Superior temporal gyrus (tissue), 1 donor: ENCODE measurements around the gene R3HDM4.

ENCODE experiments used
- DNase-seq: peaks from one replicate; pipeline ENCODE4 v3.0.0-alpha.2; 2016; ENCODE audit errors: extremely low spot score

R3HDM4 gene

DNA sequence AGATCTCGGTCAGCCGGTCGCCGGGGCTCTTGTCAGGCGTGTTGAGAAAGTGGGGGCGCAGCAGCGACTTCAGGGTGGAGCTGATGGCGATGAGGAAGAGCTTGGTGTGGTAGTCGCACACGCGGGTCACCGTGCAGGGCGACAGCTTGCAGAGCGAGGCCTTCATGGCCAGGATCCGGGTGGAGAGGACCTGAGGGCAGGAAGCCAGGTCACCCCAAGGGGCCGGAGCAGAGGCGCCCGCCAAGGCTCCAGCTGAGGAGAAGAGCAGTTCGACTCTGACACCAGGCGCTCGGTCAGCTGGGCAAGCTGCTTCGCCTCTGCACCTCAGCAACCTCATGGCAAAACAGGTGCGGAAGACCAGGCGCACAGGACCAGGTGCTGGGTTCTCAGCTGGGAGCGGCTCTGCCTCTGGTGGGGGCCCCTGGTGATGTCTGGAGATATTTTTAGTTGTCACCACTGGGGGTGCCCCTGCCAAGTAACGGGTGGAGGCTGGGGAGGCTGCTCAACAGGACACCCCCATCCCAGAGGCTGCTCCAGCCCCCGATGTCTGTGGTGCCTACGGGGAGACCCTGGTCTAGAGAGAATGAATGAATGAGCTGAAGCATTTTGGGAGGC lies 37.6 kb downstream of the R3HDM4 start:
- DNase-seq: no peak

DNA sequence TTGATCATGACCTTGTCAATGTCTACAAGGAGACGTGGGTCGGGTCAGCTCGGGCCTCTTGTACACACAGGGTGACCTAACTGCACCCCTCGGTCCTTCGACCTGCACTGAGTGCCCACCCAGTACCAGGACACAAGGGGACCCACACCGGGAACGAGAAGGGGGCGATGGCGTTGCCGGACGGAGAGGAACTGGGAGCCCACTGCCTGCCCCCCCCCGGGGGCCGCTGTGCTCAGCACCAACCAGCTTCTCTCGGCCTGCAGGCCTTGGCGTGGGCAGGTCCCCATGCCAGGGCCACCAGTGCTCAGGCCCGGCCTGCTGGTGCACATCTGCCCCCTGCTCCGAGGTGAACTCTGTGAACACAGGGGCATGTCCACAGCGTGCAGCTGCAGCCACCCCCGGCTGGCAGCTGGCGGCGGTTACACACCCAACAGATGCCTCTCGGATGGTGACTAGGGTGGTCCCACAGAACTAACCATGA lies 39.4 kb downstream of the R3HDM4 start:
- DNase-seq: no peak

DNA sequence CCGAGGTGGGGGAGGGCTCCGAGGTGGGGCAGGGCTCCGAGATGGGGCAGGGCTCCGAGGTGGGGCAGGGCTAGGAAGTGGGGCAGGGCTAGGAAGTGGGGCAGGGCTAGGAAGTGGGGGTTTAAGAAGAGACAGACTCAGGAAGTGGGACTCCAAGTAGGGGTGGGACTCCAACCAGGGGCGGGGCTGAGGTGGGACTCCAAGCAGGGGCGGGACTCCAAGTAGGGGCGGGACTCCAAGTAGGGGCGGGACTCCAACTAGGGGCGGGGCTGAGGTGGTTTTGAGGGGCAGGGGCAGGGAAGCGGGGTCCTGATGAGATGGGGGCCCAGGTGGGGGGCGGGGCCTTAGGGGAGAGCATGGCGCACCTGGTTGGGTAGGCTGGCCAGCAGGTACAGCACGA lies 39.9 kb downstream of the R3HDM4 start:
- no peak for DNase-seq

DNA sequence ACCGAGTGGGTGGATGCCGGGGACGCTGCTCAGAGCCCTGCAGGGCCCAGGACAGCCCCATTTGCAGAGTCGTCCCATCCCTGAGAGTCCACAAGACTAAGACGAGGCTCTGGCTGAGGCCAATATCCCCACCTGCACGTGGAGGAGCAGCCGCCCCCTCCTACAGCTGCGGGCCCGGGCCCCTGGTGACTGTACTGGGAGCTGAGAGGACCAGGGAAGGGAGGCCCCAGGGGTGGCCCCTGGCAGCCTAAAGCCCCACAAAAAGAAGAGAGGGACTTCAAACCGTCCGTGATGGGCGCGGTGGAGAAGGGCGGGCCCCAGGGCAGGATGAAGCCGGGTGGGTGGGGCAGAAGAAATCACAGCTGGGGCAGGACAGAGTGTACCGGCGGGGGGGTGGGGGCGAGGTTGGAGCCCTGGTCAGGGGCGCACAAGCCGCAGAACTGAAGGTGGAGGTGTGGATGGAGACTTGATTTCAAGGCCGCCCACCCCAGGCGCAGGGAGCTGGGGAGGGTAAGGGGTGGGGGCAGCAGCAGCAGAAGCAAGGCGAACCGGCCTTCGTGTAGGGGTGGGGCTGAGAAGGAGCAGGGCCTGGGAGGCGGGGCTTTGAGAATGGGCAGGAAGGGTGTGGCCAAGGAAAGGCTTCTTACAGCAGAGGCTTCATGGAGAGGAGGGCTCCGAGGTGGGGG lies 40.6 kb downstream of the R3HDM4 start:
- DNase-seq: no peak

DNA sequence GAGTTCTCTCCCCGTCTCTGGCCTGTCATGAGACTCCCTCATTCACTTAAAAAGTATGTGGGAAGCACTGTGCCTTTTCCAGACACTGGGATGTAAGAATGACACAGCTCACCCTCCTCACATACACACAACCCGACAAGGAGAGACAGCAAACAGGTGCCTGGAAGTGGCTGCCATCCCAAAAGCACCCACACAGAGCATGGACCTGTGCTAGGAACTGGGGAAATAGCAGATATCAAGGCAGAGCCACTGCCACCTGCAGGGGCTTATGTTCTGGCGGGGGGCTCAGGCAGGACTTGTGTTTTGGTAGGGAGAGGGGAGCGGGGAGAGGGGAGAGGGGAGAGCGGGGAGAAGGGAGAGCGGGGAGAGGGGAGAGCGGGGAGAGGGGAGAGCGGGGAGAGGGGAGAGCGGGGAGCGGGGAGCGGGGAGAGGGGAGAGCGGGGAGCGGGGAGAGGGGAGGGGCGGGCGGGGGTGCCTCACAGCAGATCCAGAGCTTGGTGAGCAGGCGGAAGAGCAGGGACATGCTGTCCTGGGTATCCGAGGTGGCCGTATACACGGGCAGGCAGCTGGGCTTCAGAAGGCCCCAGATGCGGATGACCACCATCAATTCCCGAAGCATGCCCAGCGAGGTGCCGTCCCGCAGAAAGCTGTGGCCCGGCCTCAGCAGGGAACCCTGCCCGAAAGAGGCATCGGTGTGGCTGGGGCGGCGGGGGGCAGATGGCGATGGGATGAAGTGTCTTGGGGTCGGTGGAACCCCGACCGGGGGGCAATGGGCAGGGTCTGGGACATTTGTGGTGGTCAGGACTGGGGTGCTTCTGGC lies 41.4 kb downstream of the R3HDM4 start:
- no peak for DNase-seq

DNA sequence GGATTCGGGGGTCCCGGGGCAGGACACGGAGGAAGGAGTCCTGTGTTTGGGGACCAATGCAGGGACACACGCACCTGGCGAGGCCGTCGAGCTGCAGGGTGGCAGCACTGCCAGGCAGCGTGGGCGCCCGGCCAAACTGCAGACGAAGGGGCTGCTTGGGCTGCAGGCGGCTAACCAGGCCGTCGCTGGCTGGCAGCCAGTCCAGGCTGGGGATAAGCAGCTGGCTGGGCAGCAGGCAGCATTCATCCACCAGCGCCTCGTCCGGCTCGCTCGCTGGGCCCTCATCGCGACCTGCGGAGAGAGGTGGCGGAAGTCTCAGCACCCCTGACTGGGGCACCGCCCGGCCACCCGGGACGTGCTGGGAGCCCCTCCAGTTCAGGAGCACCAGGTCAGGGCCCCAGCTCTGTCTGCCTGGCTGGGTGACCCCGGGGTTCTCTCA lies 42.0 kb downstream of the R3HDM4 start:
- DNase-seq: no peak

DNA sequence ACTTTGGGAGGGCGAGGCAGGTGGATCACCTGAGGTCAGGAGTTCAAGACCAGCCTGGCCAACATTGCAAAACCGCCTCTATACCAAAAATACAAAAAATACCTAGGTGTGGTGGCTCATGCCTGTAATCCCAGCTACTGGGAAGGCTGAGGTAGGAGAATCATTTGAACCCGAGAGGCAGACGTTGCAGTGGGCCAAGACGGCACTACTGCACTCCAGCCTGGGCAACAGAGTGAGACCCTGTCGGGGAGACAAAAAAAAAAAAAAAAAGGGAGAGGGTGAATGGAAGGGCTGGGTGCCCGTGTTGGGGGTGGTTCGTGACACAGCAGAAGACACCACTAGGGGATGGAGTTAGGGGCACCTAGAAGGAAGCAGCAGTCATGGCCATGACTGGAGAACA lies 42.7 kb downstream of the R3HDM4 start:
- DNase-seq: no peak

DNA sequence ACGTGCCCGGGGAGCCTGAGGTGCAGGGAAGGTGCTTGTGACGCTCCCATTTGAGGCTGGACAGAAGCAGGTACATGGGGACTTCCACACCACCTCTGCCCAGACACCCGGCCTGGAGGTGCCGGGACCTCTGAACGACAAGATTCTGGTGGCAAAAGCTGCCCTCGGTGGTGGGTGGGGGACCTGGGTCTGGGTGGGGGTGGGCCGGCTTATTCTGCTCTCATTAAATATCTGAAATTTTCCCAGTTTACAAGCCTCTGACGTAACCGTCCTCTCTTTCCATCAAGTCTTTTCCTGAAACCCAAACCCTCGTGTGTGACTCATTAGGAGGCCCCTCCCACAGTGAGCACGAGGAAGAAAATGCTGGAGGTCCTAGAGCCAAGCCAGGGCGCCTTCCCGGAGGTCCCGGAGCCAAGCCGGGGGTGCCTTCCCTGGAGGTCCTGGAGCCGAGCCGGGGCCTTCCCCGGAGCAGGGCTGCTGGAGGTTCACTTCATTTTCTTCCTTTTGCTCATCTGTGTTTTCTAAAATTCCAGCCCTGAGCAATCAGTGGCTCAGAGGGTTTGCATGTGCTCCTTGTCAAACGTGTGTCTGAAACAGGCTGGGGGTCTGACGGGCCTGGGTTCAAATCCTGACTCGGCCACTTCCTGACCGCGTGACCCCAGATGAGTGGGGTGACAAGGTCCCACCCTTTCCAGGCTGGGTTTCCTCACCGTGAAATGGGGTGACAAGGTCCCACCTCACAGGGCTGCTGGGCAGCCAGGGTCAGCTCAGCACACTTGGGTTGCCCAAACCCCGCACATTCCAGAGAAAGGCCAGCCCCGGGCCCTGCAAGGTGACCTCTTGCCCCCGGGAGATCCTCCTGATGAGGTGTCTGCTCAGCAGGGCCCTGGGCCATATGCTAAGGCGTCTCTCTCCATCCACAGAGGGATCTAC lies 43.5 kb downstream of the R3HDM4 start:
- DNase-seq: no peak

DNA sequence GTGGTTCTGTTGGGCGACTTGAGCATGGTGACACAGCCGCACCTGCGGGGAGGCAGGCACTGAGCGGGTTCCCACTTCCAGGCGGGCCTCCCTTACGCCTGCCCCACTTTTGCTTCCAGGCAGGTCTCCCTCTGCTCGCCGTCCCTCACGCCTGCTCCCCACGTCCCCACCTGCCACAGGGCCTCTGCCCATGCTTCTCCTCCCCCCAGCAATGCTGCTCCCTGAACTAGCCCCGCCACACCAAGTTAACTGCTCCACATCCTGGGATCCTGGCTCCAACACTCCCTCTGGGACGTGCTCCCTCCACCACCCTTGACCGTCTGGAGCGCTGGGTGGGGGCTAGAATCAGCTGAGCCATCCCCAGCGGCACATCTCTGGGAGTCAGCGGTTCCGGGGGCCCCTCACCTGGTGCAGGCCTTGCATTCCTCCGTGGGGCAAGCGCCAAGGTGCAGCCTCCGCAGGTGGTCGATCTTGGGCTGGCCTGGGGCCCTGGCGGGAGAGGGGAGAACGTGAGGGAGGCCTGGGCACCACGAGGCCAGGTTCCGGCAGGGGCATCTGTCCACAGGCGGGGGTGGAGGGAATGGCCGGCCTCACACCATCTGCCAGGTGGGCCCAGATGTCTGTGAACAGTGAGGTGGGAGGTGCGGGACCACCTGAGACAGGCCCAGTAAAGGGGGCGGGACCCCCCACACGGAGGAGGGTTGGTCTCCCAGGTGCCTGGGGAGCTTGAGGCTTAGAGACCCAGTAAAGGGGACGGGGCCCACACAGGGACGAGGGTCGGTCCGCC lies 44.4 kb downstream of the R3HDM4 start:
- no peak for DNase-seq

DNA sequence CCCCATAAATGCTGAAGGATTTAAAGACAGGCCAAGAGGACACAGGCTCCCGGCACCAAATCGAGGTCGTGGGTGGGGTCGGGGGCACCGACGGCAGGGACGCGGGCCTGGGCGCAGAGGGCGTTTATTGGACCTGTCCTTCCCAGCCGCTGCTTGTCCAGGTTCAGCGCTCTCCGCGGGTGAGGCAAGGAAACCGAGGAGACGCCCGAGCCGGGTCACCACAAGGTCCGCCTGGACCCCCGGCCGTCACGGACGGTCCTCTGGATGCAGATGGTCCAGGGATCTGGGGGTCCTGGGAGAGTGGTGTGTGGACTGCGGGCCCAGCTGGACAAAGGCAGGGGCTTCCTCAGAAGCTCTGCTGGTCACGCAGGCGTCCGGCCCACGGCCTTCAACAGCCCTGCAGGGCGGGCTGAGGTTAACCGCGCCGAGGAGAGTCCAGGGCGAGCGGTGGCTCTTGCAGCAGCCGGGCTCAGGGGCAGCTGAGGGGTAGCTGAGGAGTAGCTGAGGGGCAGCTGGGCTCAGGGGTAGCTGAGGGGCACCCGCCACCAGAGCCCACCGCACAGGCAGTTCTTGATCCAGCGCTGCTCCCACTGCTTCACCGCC lies 45.1 kb downstream of the R3HDM4 start:
- DNase-seq: no peak

DNA sequence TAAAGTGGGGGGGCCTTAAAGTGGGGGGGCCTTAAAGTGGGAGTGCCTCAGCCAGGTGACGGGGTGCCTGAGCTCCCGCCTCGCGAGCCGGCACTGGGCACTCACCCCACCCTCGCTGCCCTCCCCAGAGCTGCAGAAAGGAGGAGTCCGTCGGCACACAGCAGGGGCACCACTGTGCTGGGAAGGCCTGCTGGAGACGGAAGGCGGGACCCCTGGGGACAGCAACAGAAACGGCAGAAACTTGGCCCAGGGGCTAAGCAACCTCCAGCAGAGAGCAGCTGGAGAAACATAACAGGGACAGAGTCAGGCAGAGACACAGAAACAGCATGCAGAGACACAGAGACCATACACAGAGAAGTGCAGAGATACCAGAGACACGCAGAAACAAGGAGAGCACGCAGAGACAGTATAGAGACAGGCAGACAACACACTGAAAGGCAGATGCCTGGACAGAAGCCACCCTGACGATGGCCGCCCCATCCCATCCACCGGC lies 45.7 kb downstream of the R3HDM4 start:
- DNase-seq: no peak

DNA sequence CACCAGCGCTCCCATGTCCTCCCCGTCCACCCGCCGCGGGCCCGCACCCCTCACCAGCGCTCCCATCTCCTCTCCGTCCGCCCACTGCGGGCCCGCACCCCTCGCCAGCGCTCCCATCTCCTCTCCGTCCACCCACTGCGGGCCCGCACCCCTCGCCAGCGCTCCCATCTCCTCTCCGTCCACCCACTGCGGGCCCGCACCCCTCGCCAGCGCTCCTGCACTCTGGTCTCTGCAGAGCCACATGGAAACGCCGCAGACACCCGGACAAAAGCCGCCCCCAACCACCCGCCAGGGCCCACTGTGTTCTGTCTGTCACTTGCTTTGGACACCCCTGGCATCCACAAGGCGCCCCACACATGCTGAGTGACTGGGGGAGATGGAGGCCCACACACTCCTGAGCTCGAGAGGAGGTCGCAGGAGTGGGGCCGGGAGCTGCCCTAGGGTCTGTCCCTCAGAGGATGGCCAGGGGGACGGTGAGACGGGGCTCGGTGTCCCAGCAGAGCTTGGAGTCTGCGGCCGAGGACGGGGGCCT lies 46.2 kb downstream of the R3HDM4 start:
- no peak for DNase-seq

DNA sequence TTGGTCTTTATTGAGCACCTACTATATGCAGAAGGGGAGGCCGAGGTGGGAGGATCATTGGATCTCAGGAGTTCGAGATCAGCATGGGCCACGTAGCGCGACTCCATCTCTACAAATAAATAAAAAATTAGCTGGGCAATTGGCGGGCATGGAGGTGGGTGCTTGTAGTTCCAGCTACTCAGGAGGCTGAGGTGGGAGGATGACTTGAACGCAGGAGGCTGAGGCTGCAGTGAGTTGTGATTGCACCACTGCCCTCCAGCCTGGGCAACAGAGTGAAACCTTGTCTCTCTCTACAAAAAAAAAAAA lies 49.8 kb downstream of the R3HDM4 start:
- DNase-seq: no peak

DNA sequence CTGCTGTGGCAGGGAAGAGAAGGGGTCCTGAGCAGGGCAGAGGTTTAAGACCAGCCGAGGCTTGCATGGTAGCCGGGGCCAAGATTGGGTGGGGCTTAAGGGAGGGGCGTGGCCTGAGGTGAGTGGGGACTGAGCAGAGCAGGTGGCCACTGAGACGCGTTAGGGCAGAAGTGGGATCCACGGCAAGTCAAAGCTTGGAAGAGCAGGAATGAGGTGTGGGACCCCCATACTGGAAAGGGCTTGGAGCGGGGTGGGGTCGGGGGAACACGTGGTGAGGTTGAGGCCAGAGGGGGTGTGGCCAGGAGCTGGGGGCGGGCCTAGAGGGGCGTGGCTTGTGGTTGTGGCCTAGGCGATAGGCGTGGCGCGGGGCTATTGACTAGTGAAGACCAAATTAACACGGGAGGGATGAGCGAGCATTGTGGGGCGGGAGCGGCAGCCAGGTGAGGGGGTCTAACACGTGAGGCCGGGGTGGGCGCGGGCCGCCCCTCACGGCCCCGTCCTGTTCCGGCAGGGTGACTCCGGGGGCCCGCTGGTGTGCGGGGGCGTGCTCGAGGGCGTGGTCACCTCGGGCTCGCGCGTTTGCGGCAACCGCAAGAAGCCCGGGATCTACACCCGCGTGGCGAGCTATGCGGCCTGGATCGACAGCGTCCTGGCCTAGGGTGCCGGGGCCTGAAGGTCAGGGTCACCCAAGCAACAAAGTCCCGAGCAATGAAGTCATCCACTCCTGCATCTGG lies 50.3 kb downstream of the R3HDM4 start:
- DNase-seq: no peak

DNA sequence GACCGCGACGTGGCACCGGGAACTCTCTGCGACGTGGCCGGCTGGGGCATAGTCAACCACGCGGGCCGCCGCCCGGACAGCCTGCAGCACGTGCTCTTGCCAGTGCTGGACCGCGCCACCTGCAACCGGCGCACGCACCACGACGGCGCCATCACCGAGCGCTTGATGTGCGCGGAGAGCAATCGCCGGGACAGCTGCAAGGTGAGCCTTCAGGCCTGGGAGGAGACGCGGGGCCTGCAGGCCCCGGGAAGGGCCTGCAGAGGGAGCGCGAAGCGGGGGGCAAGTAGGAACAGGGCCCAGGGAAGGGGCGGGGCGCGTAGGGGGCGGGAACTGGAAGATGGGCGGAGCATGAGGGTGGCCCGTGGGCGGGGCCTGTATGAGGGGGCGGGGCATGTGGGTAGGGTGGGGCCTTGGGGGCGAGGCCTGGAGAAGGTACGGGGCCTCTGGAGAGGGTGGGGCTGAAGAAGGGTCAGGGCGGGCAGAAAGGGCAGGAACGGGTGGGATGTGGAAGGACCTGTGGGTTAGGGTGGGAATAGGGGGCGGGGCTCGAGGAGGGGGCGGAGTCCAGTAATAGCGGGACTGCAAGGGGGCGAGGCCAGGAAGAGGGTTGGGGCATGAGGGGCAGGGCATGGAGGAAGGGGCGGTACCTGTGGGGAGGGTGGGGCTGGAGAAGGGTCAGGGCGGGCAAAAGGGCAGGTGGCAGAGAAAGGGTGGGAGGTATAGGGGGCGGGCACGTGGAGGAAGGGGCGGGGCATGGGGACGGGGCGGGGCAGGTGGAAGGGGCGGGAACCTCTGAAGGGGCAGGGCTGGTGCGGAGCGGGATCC lies 51.1 kb downstream of the R3HDM4 start:
- no peak for DNase-seq

DNA sequence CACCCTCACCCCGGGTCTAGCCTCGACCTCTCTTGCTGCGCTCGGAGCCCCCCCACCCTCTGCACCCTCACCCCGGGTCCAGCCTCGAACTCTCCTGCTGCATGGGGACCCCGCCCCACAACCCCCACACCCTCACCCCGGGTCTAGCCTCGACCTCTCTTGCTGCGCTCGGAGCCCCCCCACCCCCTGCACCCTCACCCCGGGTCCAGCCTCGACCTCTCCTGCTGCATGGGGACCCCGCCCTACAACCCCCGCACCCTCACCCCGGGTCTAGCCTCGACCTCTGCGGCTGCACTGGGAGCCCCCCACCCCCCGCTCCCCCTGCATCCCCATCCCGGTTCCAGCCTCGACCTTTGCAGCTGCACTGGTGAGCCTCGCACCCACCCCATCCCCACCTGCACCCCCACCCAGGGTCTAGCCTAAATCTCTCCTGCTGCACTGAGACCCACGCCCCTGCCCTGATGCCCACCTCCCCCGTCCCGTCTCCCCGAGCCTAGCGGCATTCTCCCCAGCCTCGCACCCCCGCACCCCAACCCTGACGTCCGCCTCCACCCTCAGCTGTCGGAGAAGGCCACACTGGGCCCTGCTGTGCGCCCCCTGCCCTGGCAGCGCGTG lies 51.8 kb downstream of the R3HDM4 start:
- DNase-seq: no peak

DNA sequence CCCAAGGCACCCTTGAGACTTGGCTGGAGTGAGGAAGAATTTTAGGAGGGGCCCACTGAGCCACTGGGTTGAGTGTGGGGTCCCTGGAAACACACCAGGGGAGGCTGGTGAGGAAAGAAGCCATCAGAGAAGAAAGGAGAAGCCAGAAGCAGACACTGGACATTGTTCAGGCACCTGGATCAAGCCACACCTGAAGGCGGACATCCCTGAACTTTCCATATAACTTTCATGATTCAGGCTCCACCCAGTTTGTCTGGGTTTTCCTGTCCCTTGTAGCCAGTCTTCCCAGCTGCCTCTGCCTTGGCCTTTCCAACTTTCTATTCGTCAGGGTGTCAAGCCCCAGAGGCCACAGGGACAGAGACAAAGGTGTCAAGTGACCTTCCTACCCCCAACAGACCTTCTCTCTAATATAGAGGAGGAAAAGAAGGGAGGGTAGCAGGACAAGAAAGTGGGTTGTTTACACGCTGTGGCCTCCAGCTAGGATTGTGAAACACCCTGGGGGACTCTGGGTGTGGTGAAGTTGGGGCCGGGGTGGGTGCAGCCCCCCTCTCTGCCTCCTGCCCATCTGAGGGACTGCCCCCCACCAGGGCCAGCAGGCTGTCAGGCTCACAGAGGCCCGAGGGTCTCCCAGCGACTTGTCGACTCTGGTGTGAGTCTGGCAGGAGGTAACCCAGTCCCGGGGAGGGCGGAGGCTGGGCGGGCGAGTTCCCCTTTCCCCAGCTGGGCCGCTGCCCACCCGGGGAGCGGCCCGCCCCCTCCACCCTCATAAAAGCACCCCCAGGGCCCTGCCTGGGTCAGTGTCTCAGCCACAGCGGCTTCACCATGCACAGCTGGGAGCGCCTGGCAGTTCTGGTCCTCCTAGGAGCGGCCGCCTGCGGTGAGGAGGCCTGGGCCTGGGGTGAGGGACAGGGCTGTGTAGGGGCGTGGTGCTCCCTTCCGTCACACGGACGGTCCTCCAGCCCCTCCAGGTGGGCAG lies 53.9 kb downstream of the R3HDM4 start, which contains the start of gene CFD:
CFD (plus strand) TSS at position 797 of the 976 bp plus-strand sequence; CDS start at position 823, 26 bp downstream.
- no peak for DNase-seq
